GM23338 (cell line): ENCODE measurements around the gene LRFN3.

Experiments used
- CTCF ChIP-seq, 2 experiments: fragments of 200-600 bp in 1 of 2; sonication (generic) in 1 of 2; conservative IDR thresholded peaks; 2 replicates each; pipeline versions ENCODE4 v1.5.1 to v1.6.1; 2016 to 2017; ENCODE audit warnings: antibody characterized with exemption in 2 of 2, low read depth in 2 of 2, mild to moderate bottlenecking in 2 of 2, moderate library complexity in 1 of 2
- ETS1 ChIP-seq: IDR thresholded peaks from 2 replicates; pipeline ENCODE4 v1.6.1; 2016; ENCODE audit warnings: antibody characterized with exemption
- EZH2 ChIP-seq: fragments of 200-600 bp; sonication (generic); IDR thresholded peaks from one replicate; pipeline ENCODE4 v1.8.0; 2017; ENCODE audit warnings: antibody characterized with exemption, mild to moderate bottlenecking, low read depth; ENCODE audit not compliant: unreplicated experiment
- EZH2phosphoT487 ChIP-seq: fragments of 200-600 bp; sonication (generic); IDR thresholded peaks from one replicate; pipeline ENCODE4 v1.8.1; 2018; ENCODE audit warnings: antibody characterized with exemption; ENCODE audit not compliant: unreplicated experiment
- JUNB ChIP-seq: IDR thresholded peaks from one replicate; pipeline ENCODE4 v1.6.1; 2016; ENCODE audit warnings: antibody characterized with exemption; ENCODE audit not compliant: unreplicated experiment
- POLR2AphosphoS5 ChIP-seq: IDR thresholded peaks from 2 replicates; pipeline ENCODE4 v1.6.1; 2016; ENCODE audit warnings: antibody characterized with exemption, low read depth
- REST ChIP-seq: IDR thresholded peaks from one replicate; pipeline ENCODE4 v1.6.1; 2018; ENCODE audit warnings: antibody characterized with exemption; ENCODE audit not compliant: unreplicated experiment
- ZNF331 ChIP-seq: fragments of 250-450 bp; sonication (Bioruptor Pico); IDR thresholded peaks from 2 replicates; pipeline ENCODE4 v1.5.0; 2020; ENCODE audit warnings: low read depth, mild to moderate bottlenecking, moderate library complexity

GRCh38 chr19:35986111-35986510 lies 49.9 kb downstream of the LRFN3 start:
- TF ChIP-seq CTCF (conservative IDR thresholded peaks at IDR 0.05; ENCODE audit: low read depth in 2 of 2), result no peak
- no peak for TF ChIP-seq POLR2AphosphoS5
- TF ChIP-seq EZH2, result no peak
- TF ChIP-seq REST, result no peak
- TF ChIP-seq ETS1, result no peak
- no peak for TF ChIP-seq ZNF331 (CRISPR knock-in tag)
- no peak for TF ChIP-seq JUNB
- no peak for TF ChIP-seq EZH2phosphoT487
